ENCODE measurements around the gene HTT. TPM values are rescaled to one million over a fixed set of nuclear protein-coding genes. Genes with fewer than 3 reads are reported as not detected.

The HTT gene
- polyA plus RNA-seq, 1 donor (not counting 4 experiments of a cell fraction or from before 2014, with no cell fraction given): 16.2 TPM

DNA sequence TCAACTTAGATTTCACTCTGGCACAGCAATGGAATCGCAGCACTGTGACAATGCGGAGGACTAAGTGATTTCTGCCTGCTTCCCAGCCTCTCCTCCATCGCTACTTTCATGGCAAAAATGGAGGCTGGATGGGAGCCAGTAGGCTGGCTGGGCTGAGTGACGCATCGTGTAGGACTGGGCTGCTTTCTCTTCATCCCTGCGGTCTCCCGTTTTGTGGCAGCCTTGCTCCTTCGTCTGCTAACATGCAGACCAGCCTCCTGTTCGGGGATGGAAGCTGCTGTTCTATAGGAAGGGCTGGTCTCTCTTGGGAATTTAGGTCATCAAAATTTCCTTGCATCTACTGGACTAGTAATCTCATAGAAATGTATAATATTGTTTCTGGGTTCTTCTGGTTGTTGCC, 202.5 kb downstream of the HTT start:
- Histone ChIP-seq H3K27ac (ENCODE audit: control insufficient read depth, insufficient read depth, low read length) (no peak overlapping the region), H2AFZ (ENCODE audit: control insufficient read depth, low read length) (no peak overlapping the region), H3K9ac (ENCODE audit: control insufficient read depth, extremely low read depth, insufficient read depth, low read length) (no peak overlapping the region), H4K20me1 (ENCODE audit: control insufficient read depth, extremely low read depth, insufficient read depth, low read length) (no peaks in the 10 kb centered on the region), H3K4me3 (ENCODE audit: control insufficient read depth in 2 of 3, extremely low read depth in 1 of 3, insufficient read depth in 2 of 3, low read depth in 1 of 3, low read length in 3 of 3) (no peak overlapping the region), H3K27me3 (ENCODE audit: control insufficient read depth, extremely low read depth, insufficient read depth, low read length) (no peaks in the 10 kb centered on the region), H3K4me2 (ENCODE audit: control insufficient read depth, extremely low read depth, insufficient read depth, low read depth, low read length) (no peak overlapping the region), H3K9me3 (ENCODE audit: control insufficient read depth, low read depth, low read length) (peaks cover 1% of the 10 kb centered on the region), H3K36me3 (ENCODE audit: control insufficient read depth in 2 of 2, extremely low read depth in 1 of 2, insufficient read depth in 2 of 2, low read length in 2 of 2) (no peaks in the 10 kb centered on the region), H3K4me1 (ENCODE audit: control insufficient read depth, extremely low read depth, insufficient read depth, low read length) (no peaks in the 10 kb centered on the region), H3K79me2 (ENCODE audit: control insufficient read depth, insufficient read depth, low read length) (no peaks in the 10 kb centered on the region), H3K9me1 (ENCODE audit: control insufficient read depth, extremely low read depth, insufficient read depth, low read length) (no peaks in the 10 kb centered on the region)
- FAIRE-seq: no peak
- no peak for TF ChIP-seq EZH2 (IDR thresholded peaks at IDR 0.05; ENCODE audit: low read length)
- no peak for TF ChIP-seq CTCF (optimal IDR thresholded peaks at IDR 0.05 in 1 of 3, IDR thresholded peaks at IDR 0.05 in 1 of 3, conservative IDR thresholded peaks at IDR 0.05 in 1 of 3; ENCODE audit: extremely low read depth in 1 of 3, insufficient read depth in 2 of 3, low read length in 3 of 3)
- dilution Hi-C loops (cut with MboI; ENCODE audit: extremely low pct_ligation_motif_present, low sequenced_read_pairs): no loop called here
- no peak for DNase-seq (ENCODE audit: low read depth, low spot score)

- Histone ChIP-seq H4K20me1 (ENCODE audit: control insufficient read depth, extremely low read depth, insufficient read depth, low read length) (no peaks in the 10 kb centered on the region), H3K4me3 (ENCODE audit: control insufficient read depth in 2 of 3, extremely low read depth in 1 of 3, insufficient read depth in 2 of 3, low read depth in 1 of 3, low read length in 3 of 3) (no peak overlapping the region), H3K9me3 (ENCODE audit: control insufficient read depth, low read depth, low read length) (peaks cover 1% of the 10 kb centered on the region), H3K27ac (ENCODE audit: control insufficient read depth, insufficient read depth, low read length) (no peak overlapping the region), H3K4me2 (ENCODE audit: control insufficient read depth, extremely low read depth, insufficient read depth, low read depth, low read length) (no peak overlapping the region), H3K27me3 (ENCODE audit: control insufficient read depth, extremely low read depth, insufficient read depth, low read length) (peaks cover 2% of the 10 kb centered on the region), H3K9ac (ENCODE audit: control insufficient read depth, extremely low read depth, insufficient read depth, low read length) (no peak overlapping the region), H3K36me3 (ENCODE audit: control insufficient read depth in 2 of 2, extremely low read depth in 1 of 2, insufficient read depth in 2 of 2, low read length in 2 of 2) (no peaks in the 10 kb centered on the region), H3K4me1 (ENCODE audit: control insufficient read depth, extremely low read depth, insufficient read depth, low read length) (peaks cover 3% of the 10 kb centered on the region), H3K9me1 (ENCODE audit: control insufficient read depth, extremely low read depth, insufficient read depth, low read length) (no peaks in the 10 kb centered on the region), H2AFZ (ENCODE audit: control insufficient read depth, low read length) (no peak overlapping the region), H3K79me2 (ENCODE audit: control insufficient read depth, insufficient read depth, low read length) (no peaks in the 10 kb centered on the region)
- dilution Hi-C loops (cut with MboI; ENCODE audit: extremely low pct_ligation_motif_present, low sequenced_read_pairs): no loop called here
- no peak for TF ChIP-seq EZH2 (IDR thresholded peaks at IDR 0.05; ENCODE audit: low read length)
- no peak for TF ChIP-seq CTCF (optimal IDR thresholded peaks at IDR 0.05 in 1 of 3, IDR thresholded peaks at IDR 0.05 in 1 of 3, conservative IDR thresholded peaks at IDR 0.05 in 1 of 3; ENCODE audit: extremely low read depth in 1 of 3, insufficient read depth in 2 of 3, low read length in 3 of 3)
- no peak for FAIRE-seq
- DNase-seq (ENCODE audit: low read depth, low spot score): no peak
Measured at GRCh38 chr4:3280466-3280865, 206.0 kb downstream of the HTT start.
